Heart left ventricle (tissue), 13 donors: ENCODE measurements around the gene UGT1A9.

Source experiments
- CTCF ChIP-seq, 12 donors: fragments of 200-600 bp; sonication (generic) in 4 of 12; IDR thresholded peaks; one replicate each; pipeline versions ENCODE4 v1.5.0 to v1.8.0; 2018 to 2022; ENCODE audit warnings: antibody characterized with exemption in 12 of 12, mild to moderate bottlenecking in 5 of 12
- POLR2A ChIP-seq, 2 donors: fragments of 450-650 bp; IDR thresholded peaks; one replicate each; pipeline ENCODE4 v1.6.1; 2017; ENCODE audit warnings: antibody characterized with exemption in 2 of 2, mild to moderate bottlenecking in 2 of 2, moderate library complexity in 2 of 2
- donor health status: ischemic (EF 13 %, LVEDD 7.1; RV severe dilation, severe dysfunction).
- donor health status: DM: no; HTN: yes; CAD: no.
- donor health status: DM: no; HTN: no; CAD: no.
- donor health status: ischemic (EF 25% LVEDD 6.9; RV normal size, moderate dysfunction).
- donor health status: ischemic (EF 25% LVEDD 5.7; RV mildly dilated, moderate dysfunction).
- donor health status: ischemic (EF 35%, LVEDD 5.7; RV mildly dilated, moderate dysfunction).
- donor health status: nonischemic (EF 11% LVEDD 7.7; RV severe dilation, severe dysfunction).
- donor health status: DM: yes; HTN: yes; CAD: no.
- donor health status: PGD.
- donor health status: ischemic (EF 29% LVEDD 5.4; RV normal size, mild dysfunction).
- donor health status: nonischemic (EF 23%, LVEDD 6.1; RV moderate dilation, normal function).

GRCh38 chr2:233818639-233819621 lies 147.2 kb downstream of the UGT1A9 start:
- TF ChIP-seq CTCF (IDR thresholded peaks at IDR 0.05) (no peak), POLR2A (IDR thresholded peaks at IDR 0.05) (no peak)
